ENCODE results near the gene SLC22A3. TPM values are rescaled to one million over a fixed set of nuclear protein-coding genes. Genes with fewer than 3 reads are reported as not detected.
"Not testable (repeated sequence)": the region's sequence is repeated elsewhere in the genome, so short reads cannot be mapped to it uniquely, and the experiment has no call there.

Gene SLC22A3
- total RNA-seq, 1 donor from 2014 or later, result 0.18 TPM

DNA sequence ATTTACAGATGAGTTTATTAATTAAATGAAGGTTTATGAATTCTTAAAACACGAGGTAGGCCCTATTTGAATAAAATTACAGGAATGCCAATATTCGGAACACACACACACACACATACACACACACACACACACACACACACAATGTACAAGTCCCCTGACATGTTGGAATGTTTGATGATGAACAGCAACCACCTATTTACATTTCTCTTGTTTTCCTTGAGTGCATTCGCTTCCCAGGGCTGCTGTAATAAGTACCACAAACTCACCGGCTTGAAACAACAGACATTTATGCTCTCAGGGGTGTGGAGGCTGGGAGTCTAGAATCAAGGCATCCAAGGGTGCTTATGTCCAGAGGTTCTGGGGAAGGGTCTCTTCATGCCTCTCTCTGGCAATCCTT is 90.3 kb downstream of the SLC22A3 start:
- DNase-seq (ENCODE audit: low spot score), result no peak
- Mint-ChIP-seq H3K4me1 (ENCODE audit: unreplicated experiment) (peaks cover 11% of the 10 kb centered on the region), H3K36me3 (ENCODE audit: low read depth, unreplicated experiment) (no peaks in the 10 kb centered on the region), H3K4me3 (ENCODE audit: unreplicated experiment) (no peak overlapping the region), H3K27me3 (ENCODE audit: unreplicated experiment) (no peaks in the 10 kb centered on the region), H3K27ac (ENCODE audit: unreplicated experiment) (no peak overlapping the region), H3K9me3 (ENCODE audit: unreplicated experiment) (no peaks in the 10 kb centered on the region)
- no peak for TF ChIP-seq CTCF (IDR thresholded peaks at IDR 0.05; ENCODE audit: unreplicated experiment)

GRCh38 chr6:160439751-160440150 is 91.6 kb downstream of the SLC22A3 start:
- no peak for TF ChIP-seq CTCF (IDR thresholded peaks at IDR 0.05; ENCODE audit: unreplicated experiment)

GRCh38 chr6:160442151-160442550 is 94.0 kb downstream of the SLC22A3 start:
- Mint-ChIP-seq H3K27ac (ENCODE audit: unreplicated experiment) (no peak overlapping the region), H3K9me3 (ENCODE audit: unreplicated experiment) (no peaks in the 10 kb centered on the region), H3K27me3 (ENCODE audit: unreplicated experiment) (peaks cover 6% of the 10 kb centered on the region), H3K4me3 (ENCODE audit: unreplicated experiment) (no peak overlapping the region), H3K4me1 (ENCODE audit: unreplicated experiment) (no peaks in the 10 kb centered on the region), H3K36me3 (ENCODE audit: low read depth, unreplicated experiment) (no peaks in the 10 kb centered on the region)
- DNase-seq (ENCODE audit: low spot score), result no peak
- no peak for TF ChIP-seq CTCF (IDR thresholded peaks at IDR 0.05; ENCODE audit: unreplicated experiment)

More at GRCh38 chr6:160439751-160440150, 91.6 kb downstream of the SLC22A3 start:
- H3K4me1 Mint-ChIP-seq (ENCODE audit: unreplicated experiment), result peaks cover 11% of the 10 kb centered on the region
- H3K9me3 Mint-ChIP-seq (ENCODE audit: unreplicated experiment), result no peaks in the 10 kb centered on the region
- no peak overlapping the region for H3K4me3 Mint-ChIP-seq (ENCODE audit: unreplicated experiment)
- no peaks in the 10 kb centered on the region for H3K36me3 Mint-ChIP-seq (ENCODE audit: low read depth, unreplicated experiment)
- H3K27me3 Mint-ChIP-seq (ENCODE audit: unreplicated experiment), result peaks cover under 1% of the 10 kb centered on the region
- no peak overlapping the region for H3K27ac Mint-ChIP-seq (ENCODE audit: unreplicated experiment)
- DNase-seq (ENCODE audit: low spot score), result no peak

- H3K27me3 Mint-ChIP-seq (ENCODE audit: unreplicated experiment), result peaks cover 6% of the 10 kb centered on the region
- H3K4me1 Mint-ChIP-seq (ENCODE audit: unreplicated experiment), result no peaks in the 10 kb centered on the region
- H3K27ac Mint-ChIP-seq (ENCODE audit: unreplicated experiment), result no peak overlapping the region
- no peaks in the 10 kb centered on the region for H3K36me3 Mint-ChIP-seq (ENCODE audit: low read depth, unreplicated experiment)
- no peak for DNase-seq (ENCODE audit: low spot score)
- H3K9me3 Mint-ChIP-seq (ENCODE audit: unreplicated experiment), result no peaks in the 10 kb centered on the region
- TF ChIP-seq CTCF (IDR thresholded peaks at IDR 0.05; ENCODE audit: unreplicated experiment), result no peak
- no peak overlapping the region for H3K4me3 Mint-ChIP-seq (ENCODE audit: unreplicated experiment)
Observed at GRCh38 chr6:160445130-160445529, 97.0 kb downstream of the SLC22A3 start.

DNA sequence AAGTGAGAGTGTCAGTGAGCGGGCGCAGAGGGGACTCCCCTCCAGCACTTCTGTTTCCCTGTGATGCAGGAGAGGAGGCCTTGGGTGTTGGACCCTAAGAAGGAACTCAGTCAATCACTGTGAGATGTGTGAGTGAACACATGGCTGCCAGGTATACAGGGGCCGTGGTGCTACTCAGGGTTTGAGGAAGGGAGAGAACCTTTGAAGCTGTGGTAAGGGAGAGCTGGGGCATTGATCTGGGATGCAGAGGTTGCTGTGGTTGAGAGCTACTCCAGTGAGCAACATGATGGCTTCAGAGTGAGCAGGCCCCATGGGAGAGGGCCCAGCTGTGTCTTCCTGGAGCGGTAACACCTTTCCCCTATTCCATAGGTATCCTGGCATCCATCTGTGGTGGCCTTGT is 99.2 kb downstream of the SLC22A3 start:
- Mint-ChIP-seq H3K36me3 (ENCODE audit: low read depth, unreplicated experiment) (no peaks in the 10 kb centered on the region), H3K4me3 (ENCODE audit: unreplicated experiment) (no peak overlapping the region), H3K27me3 (ENCODE audit: unreplicated experiment) (peaks cover 6% of the 10 kb centered on the region), H3K9me3 (ENCODE audit: unreplicated experiment) (no peaks in the 10 kb centered on the region), H3K27ac (ENCODE audit: unreplicated experiment) (no peak overlapping the region), H3K4me1 (ENCODE audit: unreplicated experiment) (no peaks in the 10 kb centered on the region)
- no peak for TF ChIP-seq CTCF (IDR thresholded peaks at IDR 0.05; ENCODE audit: unreplicated experiment)
- DNase-seq (ENCODE audit: low spot score), result no peak

DNA sequence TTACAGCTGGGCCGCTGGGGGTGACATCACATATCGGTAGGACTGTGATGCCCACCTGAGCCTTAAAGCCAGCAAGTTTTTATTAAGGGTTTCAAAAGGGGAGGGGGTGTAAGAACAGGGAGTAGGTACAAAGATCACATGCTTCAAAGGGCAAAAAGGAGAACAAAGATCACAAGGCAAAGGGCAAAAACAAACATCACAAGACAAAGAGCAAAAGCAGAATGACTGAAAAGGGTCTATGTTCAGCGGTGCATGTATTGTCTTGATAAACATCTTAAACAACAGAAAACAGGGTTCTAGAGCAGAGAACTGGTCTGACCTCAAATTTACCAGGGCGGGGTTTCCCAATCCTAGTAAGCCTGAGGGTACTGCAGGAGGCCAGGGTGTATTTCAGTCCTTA is 101.6 kb downstream of the SLC22A3 start:
- H3K4me1 Mint-ChIP-seq (ENCODE audit: unreplicated experiment); H3K9me3 Mint-ChIP-seq (ENCODE audit: unreplicated experiment); DNase-seq (ENCODE audit: low spot score); H3K27ac Mint-ChIP-seq (ENCODE audit: unreplicated experiment); H3K4me3 Mint-ChIP-seq (ENCODE audit: unreplicated experiment); H3K27me3 Mint-ChIP-seq (ENCODE audit: unreplicated experiment); H3K36me3 Mint-ChIP-seq (ENCODE audit: low read depth, unreplicated experiment): not testable (repeated sequence)
